K562 (cell line): ENCODE data around the gene DCST1. TPM values are rescaled to one million over a fixed set of nuclear protein-coding genes. Genes with fewer than 3 reads are reported as not detected.
A peak's percentile ranks its signal among the peaks of the same experiment; 100 is the strongest.

Experiments used
- ATAC-seq: fragments of 200-7000 bp; cut with Tn5 transposase; 3 replicates; pipeline ENCODE4 v1.9.1; 2020; ENCODE audit warnings: moderate library complexity
- BruUV-seq: library from RNA; stranded (reverse); fragments of 400-500 nt; replicated peaks from 2 replicates; lab custom pipeline; 2021; lab: Mats Ljungman, UMichigan
- CTCF ChIA-PET: fragments of 300-600 bp; formaldehyde crosslinking; extraction: SDS; loops from one replicate; lab custom pipeline; 2021; ENCODE audit warnings: low intra/inter-chr PET ratio; lab: Yijun Ruan, JAX
- POLR2A ChIA-PET: fragments of 300-600, 350-650 bp; sonication (Branson Sonifier 250); formaldehyde crosslinking; extraction: SDS; loops from one replicate; lab custom pipeline; 2021; ENCODE audit warnings: antibody characterized with exemption, inconsistent platforms; lab: Yijun Ruan, JAX
- DNase-seq, 4 experiments: peaks; one replicate each; pipeline versions ENCODE4 v3.0.0 to v3.0.0-alpha.2; 2011 to 2018; ENCODE audit warnings: low spot score in 3 of 4, mixed read lengths in 3 of 4; ENCODE audit errors: extremely low read depth in 1 of 4
- FAIRE-seq: peaks from 2 replicates; lab custom pipeline; 2011; peaks lifted over from hg19 to GRCh38; lab: Jason Lieb, UNC
- H2AFZ ChIP-seq: 2 replicates; pipeline ENCODE4 v1.6.0; 2011; ENCODE audit warnings: low read depth, low read length, control low read depth, inconsistent platforms
- H3K27ac ChIP-seq: fragments of 200-600 bp; 3 replicates; pipeline ENCODE4 v1.8.0; 2011; ENCODE audit warnings: low read depth, mild to moderate bottlenecking, control low read depth, inconsistent platforms, low read length, moderate library complexity, mixed read lengths; ENCODE audit errors: extremely low read depth
- H3K27me3 ChIP-seq, 2 experiments: fragments of 300-600 bp in 1 of 2; 2 replicates in 1 of 2; 3 replicates in 1 of 2; pipeline versions ENCODE4 v1.6.0 to v1.8.0; 2011; ENCODE audit warnings: inconsistent platforms in 2 of 2, low read length in 2 of 2, mild to moderate bottlenecking in 1 of 2, mixed read lengths in 1 of 2, moderate library complexity in 1 of 2; ENCODE audit not compliant: control insufficient read depth in 2 of 2, insufficient read depth in 2 of 2
- H3K36me3 ChIP-seq: fragments of 300-600 bp; 3 replicates; pipeline ENCODE4 v1.8.0; 2011; ENCODE audit warnings: mild to moderate bottlenecking, low read length, inconsistent platforms; ENCODE audit not compliant: control insufficient read depth, insufficient read depth
- H3K4me1 ChIP-seq, 2 experiments: fragments of 200-600 bp in 1 of 2; replicated peaks in 1 of 2; 2 replicates in 1 of 2; 3 replicates in 1 of 2; pipeline versions ENCODE4 v1.5.1 to v1.8.0; 2011; ENCODE audit warnings: inconsistent platforms in 2 of 2, low read length in 2 of 2, mild to moderate bottlenecking in 1 of 2, mixed read lengths in 1 of 2, moderate library complexity in 1 of 2; ENCODE audit not compliant: control insufficient read depth in 2 of 2, insufficient read depth in 2 of 2
- H3K4me2 ChIP-seq: 2 replicates; pipeline ENCODE4 v1.6.1; 2011; ENCODE audit warnings: low read length, control low read depth, inconsistent platforms, mixed read lengths; ENCODE audit not compliant: insufficient read depth
- H3K4me3 ChIP-seq: fragments of 200-600 bp; sonication (generic), shearing (Covaris generic); 2 replicates; pipeline ENCODE4 v1.5.1; 2016; ENCODE audit warnings: control low read depth, inconsistent platforms
- H3K79me2 ChIP-seq: fragments of 200-600 bp; 3 replicates; pipeline ENCODE4 v1.8.0; 2011; ENCODE audit warnings: low read length, inconsistent platforms; ENCODE audit not compliant: control insufficient read depth, insufficient read depth
- H3K9ac ChIP-seq, 2 experiments: 2 replicates each; pipeline versions ENCODE4 v1.6.0 to v1.6.1; 2011; ENCODE audit warnings: low read depth in 2 of 2, low read length in 2 of 2, control low read depth in 1 of 2, inconsistent platforms in 1 of 2, mild to moderate bottlenecking in 1 of 2, mixed read lengths in 1 of 2; ENCODE audit not compliant: insufficient read depth in 1 of 2
- H3K9me1 ChIP-seq: one replicate; pipeline ENCODE4 v1.6.0; 2011; ENCODE audit warnings: inconsistent platforms, mild to moderate bottlenecking, low read length, moderate library complexity; ENCODE audit not compliant: control insufficient read depth, insufficient read depth
- H3K9me3 ChIP-seq: replicated peaks from 2 replicates; pipeline ENCODE4 v1.5.1; 2011; ENCODE audit warnings: low read depth, low read length, inconsistent platforms; ENCODE audit not compliant: control insufficient read depth, insufficient read depth
- H4K20me1 ChIP-seq: replicated peaks from 2 replicates; pipeline ENCODE4 v1.6.1; 2011; ENCODE audit warnings: low read length, inconsistent platforms, mixed read lengths; ENCODE audit not compliant: control insufficient read depth, insufficient read depth
- BRF2 ChIP-seq: IDR thresholded peaks from 3 replicates; pipeline ENCODE4 v1.6.1; 2011; ENCODE audit warnings: borderline replicate concordance, mild to moderate bottlenecking; ENCODE audit not compliant: insufficient read length, insufficient read depth
- CREM ChIP-seq: IDR thresholded peaks from 2 replicates; pipeline ENCODE4 v1.6.1; 2014; ENCODE audit warnings: antibody characterized with exemption, low read depth
- HINFP ChIP-seq: fragments of 450-650 bp; conservative IDR thresholded peaks from 2 replicates; pipeline ENCODE4 v1.6.1; 2016; ENCODE audit warnings: missing genetic modification characterization, low read depth, mild to moderate bottlenecking, control low read depth, missing compliant biosample characterization
- HNRNPUL1 ChIP-seq: fragments of 200-400 bp; formaldehyde crosslinking; IDR thresholded peaks from 2 replicates; pipeline ENCODE4 v1.6.1; 2017; ENCODE audit warnings: low read length
- MBD2 ChIP-seq: sonication (generic); IDR thresholded peaks from 2 replicates; pipeline ENCODE4 v1.6.1; 2016; ENCODE audit warnings: low read depth, borderline replicate concordance
- POLR2G ChIP-seq: fragments of 200-400 bp; formaldehyde crosslinking; IDR thresholded peaks from 2 replicates; pipeline ENCODE4 v1.6.1; 2017; ENCODE audit warnings: low read depth, mild to moderate bottlenecking, antibody characterized with exemption, low read length, moderate library complexity
- RB1 ChIP-seq: fragments of 450-650 bp; IDR thresholded peaks from 2 replicates; pipeline ENCODE4 v1.6.1; 2017; ENCODE audit warnings: low read depth, mild to moderate bottlenecking
- RHOXF2B ChIP-seq: fragments of 250-450 bp; sonication (Bioruptor Pico); conservative IDR thresholded peaks from 2 replicates; pipeline ENCODE4 v1.5.1; 2021
- SIX5 ChIP-seq, 2 experiments: IDR thresholded peaks; 2 replicates each; pipeline ENCODE4 v1.6.1; 2011; ENCODE audit warnings: low read length in 2 of 2, borderline replicate concordance in 1 of 2, low read depth in 1 of 2, mild to moderate bottlenecking in 1 of 2, moderate library complexity in 1 of 2; ENCODE audit not compliant: insufficient read depth in 1 of 2
- ZNF436 ChIP-seq: fragments of 250-450, 450-650 bp; sonication (Bioruptor Pico); formaldehyde crosslinking; IDR thresholded peaks from 2 replicates; pipeline ENCODE4 v1.7.0; 2020; ENCODE audit warnings: mild to moderate bottlenecking
- ZNF77 ChIP-seq: fragments of 250-450 bp; sonication (Bioruptor Pico); IDR thresholded peaks from 2 replicates; pipeline ENCODE4 v1.5.0; 2020
- WGBS: fragments of 100-300 bp; shearing (Covaris generic); methylation state at CpG from one replicate; pipeline ENCODE4 v1.1.6; 2016; ENCODE audit warnings: low coverage, mixed read lengths; ENCODE audit not compliant: insufficient coverage; ENCODE audit errors: missing lambda C conversion rate; 5-methylcytosine and 5-hydroxymethylcytosine counted together
- in situ Hi-C: fragments of 300-500 bp; cut with MboI; formaldehyde crosslinking; loops from 4 replicates; pipeline ENCODE4 v1.15.0; 2018; ENCODE audit warnings: inconsistent platforms, mixed read lengths
- intact Hi-C: fragments of 100-400 bp; cut with micrococcal nuclease; formaldehyde crosslinking; loops from 2 replicates; pipeline ENCODE4 v1.14.2; 2022
- polyA plus RNA-seq, 8 experiments: library from polyadenylated mRNA; depleted of rRNA in 4 of 8; stranded (reverse) in 5 of 8; unstranded in 3 of 8; fragments of >200 nt; fragmentation: Nextera tagmentation in 2 of 8; fragmentation: Illumina TruSeq in 1 of 8; extraction: Ambion mirVana in 2 of 8; extraction: Trizol in 1 of 8; gene quantifications; 2 replicates each; pipeline versions ENCODE4 v1.2.1 to v1.2.3, GENCODE V29; 2011 to 2014; ENCODE audit warnings: inconsistent platforms in 1 of 8, missing spikeins in 1 of 8
- total RNA-seq, 7 experiments: library from RNA; depleted of rRNA in 6 of 7; stranded (reverse); fragments of >200 nt in 6 of 7; fragmentation: Illumina TruSeq in 2 of 7; extraction: Trizol in 2 of 7; gene quantifications; 2 replicates each; pipeline versions ENCODE4 v1.2.1 to v1.2.3, GENCODE V29; 2011 to 2021; ENCODE audit warnings: low replicate concordance in 1 of 7

DCST1 gene
- total and polyA plus RNA-seq, 9 of the 15 experiments (the other 6 are each of a cell fraction or from before 2014, with no cell fraction given) = not detected

GRCh38 chr1:155006601-155007101, 27.0 kb upstream of the DCST1 start (continued):
- TF ChIP-seq CREM (peak; percentile 57), MBD2 (peak; percentile 48; the same call in 1 of the 2 replicates), ZNF77 (CRISPR knock-in tag) (no peak), BRF2 (no peak), RB1 (no peak), HNRNPUL1 (no peak), ZNF436 (CRISPR knock-in tag) (no peak), RHOXF2B (CRISPR knock-in tag) (no peak), SIX5 (IDR thresholded peaks at IDR 0.05; ENCODE audit: borderline replicate concordance in 1 of 2, insufficient read depth in 1 of 2, low read depth in 1 of 2, low read length in 2 of 2) (peak; percentile 92 to 93)

- in situ Hi-C loops (no loop called here), intact Hi-C loops (no loop called here)
- H2AFZ ChIP-seq = no peak overlapping the region
- H3K9me1 ChIP-seq = no peaks in the 10 kb centered on the region
- peak overlapping the region in 1 of 2 experiments; percentile 83; a peak in 2 of 4 replicates for H3K9ac ChIP-seq
- H3K27me3 ChIP-seq = no peaks in the 10 kb centered on the region
- ChIA-PET POLR2A (interaction anchor here (0.6 to 1.7 kb wide), 9 partner anchors 10 to 749 kb away, joined by 3 to 12 read pairs (median 3); partner anchors contain the start of genes ADAM15 and DPM3), CTCF (interaction anchor here (0.6 kb wide), 1 partner anchor 70 kb away, joined by 4 read pairs; no protein-coding TSS in a partner anchor)
- H3K79me2 ChIP-seq = peaks cover 97% of the 10 kb centered on the region
- FAIRE-seq (no peak), ATAC-seq (no peak), DNase-seq (no peak)
- TF ChIP-seq HINFP (tag) (no peak), POLR2G (0 out of 2 replicates have a peak, but pooled peaks have one; percentile 38)
- 87% methylated on average over 5 of the region's 6 CpGs for WGBS
- peaks cover 78 to 84% of the 10 kb centered on the region in 2 experiments for H3K4me1 ChIP-seq
- peaks cover 3% of the 10 kb centered on the region for H4K20me1 ChIP-seq
- H3K4me2 ChIP-seq = no peak overlapping the region
- H3K4me3 ChIP-seq = no peak overlapping the region
- H3K36me3 ChIP-seq = peaks cover 66% of the 10 kb centered on the region; the same call in 2 of the 3 replicates
- no TSS peak for BruUV-seq
- no peaks in the 10 kb centered on the region for H3K9me3 ChIP-seq
- no peak overlapping the region; the same call in 2 of the 3 replicates for H3K27ac ChIP-seq
These were observed 26.3 kb upstream of the DCST1 start for GRCh38 chr1:155007251-155007828.
